Suppressor macrophage treated with lipopolysaccharide for 1 hour (primary cell): ENCODE data around the gene CTDSPL2.
"Not testable (repeated sequence)": the region's sequence is repeated elsewhere in the genome, so short reads cannot be mapped to it uniquely, and the experiment has no call there.

Source experiments
- DNase-seq, 3 donors: peaks; one replicate each; pipeline ENCODE4 v3.0.0-alpha.2; 2020 to 2022

CTDSPL2 gene

DNA sequence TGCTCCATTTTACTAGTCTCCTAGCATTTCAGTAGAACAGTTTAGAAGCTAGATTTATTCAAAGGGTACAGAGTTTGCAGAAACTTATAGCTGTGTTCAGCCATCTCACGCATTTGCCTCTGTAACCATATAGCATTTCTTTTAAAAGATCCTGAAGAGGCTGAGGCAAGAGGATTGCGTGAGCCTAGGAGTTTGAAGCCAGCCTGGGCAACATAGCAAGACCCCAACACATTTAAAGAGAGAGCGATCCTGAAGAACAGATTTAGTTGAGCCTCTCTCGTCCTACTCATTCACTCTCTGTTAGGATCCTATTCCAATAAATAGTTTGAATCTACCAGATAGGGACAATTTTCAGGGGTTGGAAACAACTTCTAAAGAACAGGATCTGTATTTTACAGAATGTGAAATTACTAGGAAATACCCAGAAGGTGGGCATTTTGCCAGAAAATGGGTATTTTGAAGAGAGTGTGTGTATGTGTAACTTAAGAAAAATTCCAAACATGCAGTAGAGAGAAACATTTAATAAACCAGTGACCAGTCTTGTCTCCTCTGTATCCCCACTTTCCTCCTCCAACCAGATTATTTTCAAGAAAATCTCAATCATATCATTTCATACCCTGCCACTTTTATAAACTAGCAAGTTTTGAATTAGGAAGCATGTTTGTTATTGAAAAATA lies 114.0 kb downstream of the CTDSPL2 start:
- peak; percentile 59 to 66 (median 64) for DNase-seq

GRCh38 chr15:44542596-44542995 lies 115.2 kb downstream of the CTDSPL2 start:
- DNase-seq, result no peak

DNA sequence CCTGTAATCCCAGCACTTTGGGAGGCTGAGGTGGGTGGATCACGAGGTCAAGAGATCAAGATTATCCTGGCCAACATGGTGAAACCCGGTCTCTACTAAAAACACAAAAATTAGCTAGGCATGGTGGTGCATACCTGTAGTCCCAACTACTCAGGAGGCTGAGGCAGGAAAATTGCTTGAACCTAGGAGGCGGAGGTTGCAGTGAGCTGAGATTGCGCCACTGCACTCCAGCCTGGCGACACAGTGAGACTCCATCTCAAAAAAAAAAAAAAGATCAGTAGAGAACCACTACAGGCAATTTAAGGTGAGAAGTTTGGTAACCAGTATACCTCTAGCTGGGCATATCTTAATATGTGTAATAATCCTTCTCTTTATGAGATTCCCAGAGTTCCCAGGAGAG lies 117.3 kb downstream of the CTDSPL2 start:
- not testable (repeated sequence) for DNase-seq

DNA sequence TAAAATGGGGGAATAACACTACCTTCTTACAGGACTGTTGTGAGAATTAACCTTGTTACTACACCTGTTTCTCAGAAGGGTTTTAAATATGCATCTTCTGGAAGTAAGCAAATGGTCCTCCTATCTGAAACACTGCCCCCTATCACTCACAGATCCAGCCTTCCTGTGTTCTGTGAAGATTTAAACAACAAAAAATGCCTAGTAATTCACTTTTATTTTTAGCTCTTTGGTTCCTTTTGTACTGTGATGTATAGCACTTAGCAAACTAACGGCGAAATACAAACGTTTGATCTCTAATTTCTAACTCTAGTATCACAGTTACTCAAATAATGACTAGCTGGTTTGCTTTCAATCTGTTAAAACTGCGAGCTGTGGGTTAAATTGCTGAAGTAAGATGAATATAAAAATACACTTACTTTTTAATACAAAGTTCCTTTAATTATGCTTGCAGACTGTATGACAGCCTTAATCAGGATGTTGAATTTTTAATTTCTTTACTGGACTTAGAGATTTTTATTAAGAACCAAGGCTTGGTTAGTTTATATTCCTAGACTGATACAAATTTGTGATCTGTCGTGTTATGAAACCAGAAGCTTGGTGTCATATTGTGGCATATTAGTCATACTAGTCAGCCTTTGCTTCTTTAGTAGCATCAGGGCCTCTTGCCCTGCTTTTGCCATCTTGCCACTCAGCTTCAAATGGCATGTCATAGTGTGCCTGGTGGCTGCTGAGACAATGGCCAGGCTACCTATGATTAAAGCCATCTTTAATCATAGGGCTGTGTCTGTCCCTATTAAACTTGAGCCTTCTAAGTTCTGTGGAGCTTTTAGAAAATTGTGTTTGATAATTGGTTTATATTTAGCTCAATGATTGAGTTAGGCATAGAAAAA lies 118.7 kb downstream of the CTDSPL2 start:
- DNase-seq, result peak; percentile 64 to 83 (median 80)

GRCh38 chr15:44549152-44549551 lies 121.7 kb downstream of the CTDSPL2 start:
- not testable (repeated sequence) for DNase-seq

DNA sequence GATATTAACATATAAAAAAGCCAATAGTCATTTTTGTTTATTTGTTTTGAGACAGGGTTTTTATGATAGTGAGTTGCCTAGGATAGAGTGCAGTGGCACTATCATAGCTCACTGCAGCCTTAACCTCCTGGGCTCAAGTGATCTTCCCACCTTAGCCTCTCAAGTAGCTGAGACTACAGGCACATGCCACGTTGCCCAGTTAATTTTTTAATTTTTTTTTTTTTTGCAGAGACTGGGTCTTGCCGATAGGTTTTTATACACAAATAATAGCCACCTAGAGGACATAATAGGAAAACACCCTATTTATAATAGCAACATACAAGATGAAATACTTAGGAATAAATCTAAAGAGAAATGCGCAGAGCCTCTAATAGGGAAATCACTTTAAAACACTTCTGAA lies 122.8 kb downstream of the CTDSPL2 start:
- peak; percentile 3 to 56 (median 45) for DNase-seq

DNA sequence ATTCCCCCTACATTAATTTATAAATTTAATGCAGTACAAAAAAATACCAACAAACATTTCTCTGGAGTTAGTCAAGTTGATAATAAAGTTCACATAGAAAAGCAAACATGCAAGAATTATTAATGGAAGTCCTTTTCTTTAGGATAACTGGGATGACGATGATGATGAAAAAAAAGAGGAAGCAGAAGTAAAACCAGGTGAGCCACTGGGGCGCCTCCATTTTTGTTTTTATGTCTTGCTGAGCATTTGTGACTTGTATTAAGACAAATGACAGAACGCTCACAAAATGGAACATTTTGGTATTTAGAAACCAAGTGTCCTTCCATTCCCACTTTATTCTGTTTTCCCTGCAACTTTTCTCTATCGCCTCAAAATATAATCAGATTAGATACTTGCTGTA lies 123.3 kb downstream of the CTDSPL2 start:
- DNase-seq, result no peak

DNA sequence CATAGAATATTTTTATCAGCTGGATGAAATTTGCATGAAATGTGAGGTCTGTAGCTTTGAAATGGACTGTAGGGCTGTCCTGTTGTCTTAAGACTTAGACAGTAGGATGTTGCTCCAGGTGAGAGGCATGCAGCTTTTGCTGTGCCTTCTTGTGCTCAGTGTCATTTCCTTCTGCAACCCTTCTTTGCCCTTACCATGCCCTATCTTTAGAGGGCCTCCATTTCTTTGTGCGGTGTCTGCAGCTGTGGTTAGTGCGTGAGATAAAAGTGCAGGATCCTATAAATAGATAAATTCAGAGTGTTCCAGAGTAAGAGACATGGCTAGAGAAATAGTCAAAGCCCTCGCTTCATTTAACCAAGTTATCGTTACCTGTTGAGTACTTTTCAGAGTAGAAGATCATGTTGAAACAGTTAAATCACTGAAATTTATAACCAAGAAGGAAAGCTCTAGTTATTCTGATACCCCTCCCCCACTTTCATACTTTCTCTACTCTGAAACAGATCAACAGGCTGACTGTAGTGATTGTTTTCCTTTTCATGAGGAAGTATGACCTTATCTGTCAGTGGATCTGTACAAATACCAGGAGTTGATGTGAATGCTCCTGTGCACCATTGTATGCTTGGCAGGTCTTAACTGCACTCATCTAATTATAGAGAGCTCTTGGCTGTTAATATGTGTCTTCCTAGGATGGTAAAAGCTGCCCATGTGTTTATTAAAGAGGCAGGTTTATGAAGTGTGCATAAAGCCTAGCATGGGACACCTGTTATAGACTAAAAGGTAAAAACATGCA lies 127.7 kb downstream of the CTDSPL2 start:
- DNase-seq, result no peak

DNA sequence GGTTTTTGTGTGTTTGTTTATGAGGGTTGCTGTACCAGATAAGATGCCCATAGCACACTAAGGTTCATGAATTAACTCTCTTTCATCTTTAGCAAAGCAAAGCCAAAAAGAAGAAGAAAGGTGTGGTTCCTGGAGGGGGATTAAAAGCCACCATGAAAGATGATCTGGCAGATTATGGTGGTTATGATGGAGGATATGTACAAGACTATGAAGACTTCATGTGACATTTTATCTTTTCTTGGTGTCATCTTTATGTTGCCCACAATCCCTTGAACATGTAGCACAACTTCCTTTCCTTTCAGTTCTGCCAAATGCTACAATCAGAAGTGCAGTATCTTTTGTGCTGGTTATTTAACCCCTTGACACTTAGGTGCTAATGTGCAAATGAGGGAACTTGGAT lies 133.5 kb downstream of the CTDSPL2 start:
- not testable (repeated sequence) for DNase-seq

- DNase-seq, result no peak
Measured at GRCh38 chr15:44565387-44566154, 138.1 kb downstream of the CTDSPL2 start.

GRCh38 chr15:44566155-44566540 lies 138.7 kb downstream of the CTDSPL2 start:
- DNase-seq, result no peak

DNA sequence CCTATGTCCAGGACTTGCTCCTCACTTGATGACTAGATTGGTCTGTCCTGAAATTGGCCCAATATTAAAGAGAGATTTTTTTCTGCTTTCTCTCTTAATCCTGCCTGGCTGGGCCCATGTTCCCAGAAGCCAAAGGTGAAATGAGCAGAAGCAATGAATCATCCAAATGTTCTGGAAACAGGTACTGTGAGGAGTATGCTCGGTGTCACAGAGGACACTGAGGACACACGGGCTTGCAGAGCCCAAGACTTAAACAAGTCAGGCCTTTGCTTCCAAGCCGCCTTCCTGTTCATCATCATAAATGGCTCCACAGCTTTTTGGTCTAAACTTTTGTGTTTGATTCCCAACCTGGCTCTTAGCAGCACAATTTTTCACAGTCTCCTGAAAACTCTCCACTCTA lies 140.9 kb downstream of the CTDSPL2 start:
- no peak for DNase-seq

GRCh38 chr15:44569316-44569715 lies 141.9 kb downstream of the CTDSPL2 start:
- DNase-seq, result no peak

DNA sequence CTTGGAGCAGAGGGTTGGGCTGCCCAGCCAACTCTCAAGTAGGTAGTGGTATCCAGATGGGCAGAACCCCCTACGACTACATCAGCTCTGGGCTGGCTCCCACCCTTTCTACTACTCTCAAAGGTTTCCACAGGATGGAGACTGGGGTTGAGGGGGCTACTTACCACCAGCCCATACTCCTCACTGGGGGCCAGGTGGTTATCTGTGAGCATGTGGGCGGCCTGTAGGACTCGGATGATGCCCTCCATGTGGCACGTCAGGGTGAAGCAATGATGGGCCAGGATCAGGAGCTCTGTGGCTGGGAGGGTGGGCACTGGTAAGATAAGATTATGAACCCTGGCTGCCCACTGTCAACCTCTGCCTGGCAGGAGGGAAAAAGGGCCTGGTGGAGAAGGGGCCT lies 142.9 kb downstream of the CTDSPL2 start:
- DNase-seq, result no peak

- DNase-seq, result no peak
Measured at GRCh38 chr15:44573386-44573785, 146.0 kb downstream of the CTDSPL2 start.

DNA sequence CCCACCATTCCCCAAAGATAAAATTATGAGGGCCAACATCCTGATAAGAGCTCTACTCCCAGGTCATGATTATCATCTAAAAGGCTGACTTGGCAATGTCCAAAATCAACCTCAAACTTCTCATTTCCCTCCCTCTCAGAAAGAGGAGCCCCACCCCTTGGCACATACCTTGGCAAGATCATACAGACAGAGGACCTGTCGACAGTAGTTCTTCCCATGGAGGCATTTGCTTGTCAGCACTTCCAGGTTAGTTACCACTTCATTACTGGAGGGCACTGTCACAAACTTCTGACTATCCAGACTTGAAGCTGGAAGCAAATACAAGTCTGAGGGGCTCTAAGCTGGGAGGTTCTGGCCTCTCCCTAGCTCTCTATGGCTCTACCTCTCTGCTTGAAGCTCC lies 147.3 kb downstream of the CTDSPL2 start:
- DNase-seq, result no peak
